HEK293T (cell line): ENCODE results near the gene RBMS2.

Source experiments
- BHLHE40 ChIP-seq: fragments of 450-650 bp; IDR thresholded peaks from 2 replicates; pipeline ENCODE4 v1.6.1; 2016; ENCODE audit warnings: mild to moderate bottlenecking, moderate library complexity, borderline replicate concordance
- HDGF ChIP-seq: fragments of 450-650 bp; IDR thresholded peaks from 2 replicates; pipeline ENCODE4 v1.6.1; 2017; ENCODE audit warnings: antibody characterized with exemption, borderline replicate concordance
- LEF1 ChIP-seq: fragments of 450-650 bp; IDR thresholded peaks from 2 replicates; pipeline ENCODE4 v1.6.1; 2017; ENCODE audit warnings: mild to moderate bottlenecking, borderline replicate concordance
- SUZ12 ChIP-seq: fragments of 450-650 bp; IDR thresholded peaks from 2 replicates; pipeline ENCODE4 v1.6.1; 2016; ENCODE audit warnings: mild to moderate bottlenecking

- TF ChIP-seq BHLHE40 (no peak), HDGF (no peak), SUZ12 (no peak), LEF1 (no peak)
These were observed 50.7 kb downstream of the RBMS2 start for GRCh38 chr12:56572288-56572687.
